RPMI8226 (cell line): Measurements from ENCODE around the gene KIZ.
"Not testable (repeated sequence)": the region's sequence is repeated elsewhere in the genome, so short reads cannot be mapped to it uniquely, and the experiment has no call there.

ENCODE experiments used
- DNase-seq: peaks from one replicate; pipeline ENCODE4 v3.0.0-alpha.2; 2015

Gene KIZ

GRCh38 chr20:21230686-21231085 is 104.8 kb downstream of the KIZ start:
- DNase-seq: no peak

GRCh38 chr20:21232546-21233280 is 106.8 kb downstream of the KIZ start:
- DNase-seq: no peak

DNA sequence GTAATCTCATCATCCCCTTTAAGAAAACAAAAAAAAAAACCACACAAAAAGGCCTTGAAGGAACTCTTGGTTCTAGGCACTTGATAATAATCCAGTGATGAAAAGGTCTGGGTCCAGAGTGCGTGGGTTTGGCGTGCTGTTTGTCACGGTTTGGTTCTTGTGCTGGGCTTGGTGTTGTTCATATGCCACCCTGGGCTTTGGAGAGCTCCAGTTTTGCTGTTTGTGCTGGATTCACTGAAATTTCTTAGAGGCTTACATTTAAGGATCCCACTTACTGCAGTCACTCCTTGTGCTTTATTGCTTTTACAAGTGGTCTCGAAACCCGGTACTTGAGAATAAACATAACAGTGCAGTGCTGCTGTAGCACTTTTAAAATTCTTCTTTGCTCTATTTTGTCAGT is 108.4 kb downstream of the KIZ start:
- DNase-seq: no peak

DNA sequence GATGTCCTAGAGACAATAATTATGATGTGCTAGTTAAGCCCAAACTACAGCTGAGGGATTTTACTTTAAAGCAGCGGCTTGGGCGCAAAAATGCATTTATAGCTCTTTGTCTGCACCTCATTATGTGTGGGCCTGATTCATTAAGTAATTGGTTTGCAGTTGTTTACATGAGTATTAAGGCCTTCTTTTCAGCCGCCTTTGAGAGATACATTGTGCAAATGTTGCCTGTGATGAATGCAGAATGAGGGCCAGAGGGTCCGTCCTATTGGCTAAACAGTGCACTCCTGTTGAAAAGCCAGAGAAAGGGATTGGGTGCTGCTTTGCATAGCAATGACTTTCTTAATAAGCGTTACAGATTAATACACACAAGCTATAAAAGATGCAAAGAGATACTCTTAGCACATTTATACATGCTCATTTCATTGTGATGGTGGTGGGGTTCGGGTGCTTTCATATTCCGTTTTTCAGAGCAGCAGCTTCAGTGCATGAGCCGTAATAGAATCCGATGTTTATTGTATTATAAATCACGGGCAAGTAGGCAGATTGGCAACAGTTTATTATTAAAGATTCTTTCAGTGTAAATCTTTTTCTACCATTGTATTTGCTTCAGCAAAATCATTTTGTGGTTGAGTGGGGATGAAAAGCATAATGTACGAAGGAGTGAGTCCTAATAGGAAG is 109.1 kb downstream of the KIZ start:
- no peak for DNase-seq

DNA sequence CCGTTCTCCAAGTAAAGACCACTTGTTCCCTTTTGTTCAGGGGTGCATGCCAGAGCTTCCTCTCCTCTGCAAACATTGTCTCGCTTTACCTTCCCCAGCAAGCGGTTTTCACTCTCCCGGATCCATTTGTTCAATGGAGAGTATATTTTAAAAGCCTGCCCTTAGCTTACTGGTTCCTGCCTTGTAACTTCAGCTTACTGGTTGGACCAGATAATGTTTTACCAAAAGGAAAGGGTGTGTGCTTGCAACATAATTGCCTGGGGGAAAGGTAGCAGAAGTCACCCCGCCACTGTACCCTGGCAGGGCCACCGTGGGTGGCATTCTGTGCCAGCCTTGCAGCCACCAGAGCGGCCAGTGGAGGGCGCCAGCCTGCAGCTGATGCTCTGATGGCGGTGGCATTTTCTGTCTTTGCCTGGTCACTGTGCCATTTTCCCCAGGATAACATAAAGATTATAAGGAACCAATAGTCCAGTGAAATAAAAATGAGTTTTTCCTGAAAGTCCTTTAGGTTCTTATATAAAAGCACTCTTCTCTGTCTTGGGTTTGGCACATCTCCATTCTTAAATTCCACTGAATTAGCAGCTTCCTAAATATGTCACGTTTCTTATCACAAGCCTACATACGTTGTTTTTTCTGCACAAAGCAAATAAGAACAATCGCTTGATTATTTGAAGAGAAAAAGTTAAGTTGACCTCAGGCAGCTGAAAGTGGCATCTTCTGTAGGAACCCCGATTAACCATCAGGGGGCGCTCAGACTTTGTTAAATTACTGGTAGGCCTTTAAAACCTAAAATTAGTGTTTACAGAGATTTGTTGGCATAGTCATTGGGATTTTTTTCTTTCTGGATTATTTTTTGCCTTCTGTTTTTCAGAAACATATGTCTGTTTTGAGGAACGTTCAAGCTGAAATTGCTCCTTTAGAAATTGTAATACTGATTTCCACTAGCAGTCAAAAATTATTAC is 109.9 kb downstream of the KIZ start:
- DNase-seq: peak; percentile 64

- no peak for DNase-seq
Observed at GRCh38 chr20:21237956-21238799, 112.3 kb downstream of the KIZ start.

DNA sequence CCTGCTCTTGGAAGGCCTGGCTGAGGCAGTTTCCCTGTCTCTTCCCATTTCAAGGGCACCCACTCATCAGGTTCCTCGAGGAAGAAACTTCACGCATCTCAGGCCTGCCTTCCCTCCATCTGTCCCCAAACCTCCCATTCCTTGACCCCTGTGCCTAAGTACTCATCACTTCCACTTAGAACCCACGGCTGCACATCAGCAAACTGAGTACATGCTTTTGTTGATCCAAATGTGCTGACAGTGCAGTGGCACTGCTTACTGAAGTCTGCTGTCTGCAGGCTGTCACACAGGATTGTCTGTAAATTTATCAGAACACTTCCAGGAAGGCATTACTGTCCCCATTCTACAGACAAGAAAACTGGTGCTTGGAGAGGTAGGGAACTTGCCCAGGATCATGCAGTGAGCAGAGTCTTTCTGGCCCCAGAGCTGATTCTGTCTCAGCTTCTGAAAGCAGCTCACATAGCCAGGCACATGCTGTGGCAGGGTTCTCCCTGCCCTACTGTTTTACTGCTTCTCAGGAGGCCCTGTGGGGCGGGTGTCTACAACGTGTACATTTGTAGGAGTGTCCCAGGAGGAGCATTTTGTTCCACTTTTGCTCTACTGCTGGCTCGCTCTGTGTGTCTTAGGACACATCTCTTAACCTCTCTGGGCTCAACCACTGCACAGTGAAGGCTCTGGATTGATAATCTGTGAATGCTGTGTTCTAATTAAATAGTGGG is 113.1 kb downstream of the KIZ start:
- DNase-seq: no peak

- DNase-seq: no peak
Observed at GRCh38 chr20:21240394-21240793, 114.5 kb downstream of the KIZ start.

DNA sequence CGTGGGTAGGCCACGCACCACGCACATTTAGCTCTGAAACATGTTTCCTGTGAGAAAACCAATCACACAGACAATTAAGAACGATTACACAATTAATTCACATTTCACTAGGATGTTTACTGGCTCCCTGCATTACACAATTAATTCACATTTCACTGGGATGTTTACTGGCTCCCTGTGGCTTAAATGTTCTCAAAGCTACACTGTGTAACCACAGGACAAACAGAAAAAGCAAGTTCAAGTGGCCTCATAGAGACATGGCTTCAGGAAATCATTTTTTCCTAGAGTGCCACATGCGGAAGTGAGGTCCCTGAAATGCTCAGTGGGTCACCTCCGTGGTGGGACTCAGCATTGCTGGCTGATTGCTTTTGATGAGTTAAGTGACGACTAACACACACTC is 115.5 kb downstream of the KIZ start:
- DNase-seq: no peak

DNA sequence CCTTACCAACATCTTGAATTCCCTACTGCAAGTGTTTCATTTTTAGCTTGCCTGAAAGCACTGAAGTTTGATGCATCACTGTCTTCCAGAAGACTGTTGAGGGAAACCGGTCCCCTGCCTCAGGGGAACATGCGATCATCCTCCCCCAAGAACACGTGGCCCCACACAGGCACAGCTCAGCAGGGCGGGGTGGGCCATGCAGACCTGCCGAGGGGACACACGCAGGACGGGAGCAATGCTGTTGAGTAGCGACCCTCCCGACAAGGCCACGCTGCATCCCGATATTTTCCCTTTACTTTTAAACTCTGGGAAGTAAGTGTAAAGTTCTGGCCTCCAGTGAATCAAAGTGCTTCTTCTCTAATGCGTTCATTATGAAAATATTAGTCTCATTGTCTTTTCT is 117.9 kb downstream of the KIZ start:
- no peak for DNase-seq

GRCh38 chr20:21244808-21245207 is 118.9 kb downstream of the KIZ start:
- DNase-seq: no peak

- no peak for DNase-seq
Observed at GRCh38 chr20:21246161-21246560, 120.3 kb downstream of the KIZ start.

DNA sequence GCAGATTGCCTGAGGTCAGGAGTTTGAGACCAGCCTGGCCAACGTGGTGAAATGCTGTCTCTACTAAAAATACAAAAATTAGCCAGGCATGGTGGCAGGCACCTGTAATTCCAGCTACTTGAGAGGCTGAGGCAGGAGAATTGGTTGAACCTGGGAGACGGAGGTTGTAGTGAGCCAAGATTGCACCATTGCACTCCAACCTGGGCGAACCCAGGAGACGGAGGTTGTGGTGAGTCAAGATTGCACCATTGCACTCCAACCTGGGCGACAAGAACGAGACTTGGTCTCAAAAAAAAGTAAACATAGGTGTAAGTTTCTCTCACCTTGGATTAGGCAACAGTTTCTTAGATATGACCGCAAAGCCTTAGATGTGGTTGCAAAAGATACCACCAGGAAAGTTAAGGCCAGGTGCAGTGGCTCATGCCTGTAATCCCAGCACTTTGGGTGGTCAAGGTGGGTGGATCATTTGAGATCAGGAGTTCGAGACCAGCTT is 121.8 kb downstream of the KIZ start:
- DNase-seq: not testable (repeated sequence)

DNA sequence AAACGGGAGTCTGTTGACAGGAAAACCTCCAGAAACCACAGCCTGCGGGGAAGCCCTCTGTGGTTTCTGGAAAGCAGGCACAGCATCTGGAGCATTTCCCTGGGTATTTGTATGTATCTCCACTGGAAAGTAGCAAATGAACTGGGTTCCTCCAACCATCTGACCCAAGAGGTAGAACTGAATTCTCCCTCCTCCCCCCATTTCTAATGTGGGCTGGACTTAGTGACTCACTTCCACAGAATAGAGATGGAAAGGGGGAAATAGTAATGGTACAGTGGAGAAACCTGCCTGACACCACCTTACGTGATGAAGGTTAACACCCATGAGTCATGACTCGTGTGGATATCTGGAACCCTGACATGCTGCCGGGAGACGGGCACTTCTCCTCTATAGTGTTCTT is 125.4 kb downstream of the KIZ start:
- DNase-seq: no peak

GRCh38 chr20:21257192-21257591 is 131.3 kb downstream of the KIZ start:
- no peak for DNase-seq

- DNase-seq: no peak
Observed at GRCh38 chr20:21258411-21258810, 132.5 kb downstream of the KIZ start.

DNA sequence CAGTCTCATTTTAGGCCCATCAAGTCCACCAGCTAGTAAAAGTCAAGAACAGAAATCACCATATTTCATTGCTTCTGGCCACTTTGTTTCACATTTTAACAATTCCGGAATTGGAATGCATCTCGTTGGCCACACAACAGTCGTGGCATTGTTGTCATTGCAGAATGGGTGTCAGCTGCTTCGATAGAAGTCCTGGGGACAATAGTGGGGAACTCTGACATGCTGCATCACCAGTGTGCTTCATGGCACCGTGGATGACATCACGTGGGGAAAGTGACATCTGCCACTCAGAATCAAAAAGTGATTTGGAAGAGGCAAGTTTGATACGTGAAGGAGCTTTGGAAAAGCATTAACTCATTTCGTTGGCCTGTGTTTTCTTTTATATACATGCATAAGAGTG is 133.5 kb downstream of the KIZ start:
- no peak for DNase-seq

DNA sequence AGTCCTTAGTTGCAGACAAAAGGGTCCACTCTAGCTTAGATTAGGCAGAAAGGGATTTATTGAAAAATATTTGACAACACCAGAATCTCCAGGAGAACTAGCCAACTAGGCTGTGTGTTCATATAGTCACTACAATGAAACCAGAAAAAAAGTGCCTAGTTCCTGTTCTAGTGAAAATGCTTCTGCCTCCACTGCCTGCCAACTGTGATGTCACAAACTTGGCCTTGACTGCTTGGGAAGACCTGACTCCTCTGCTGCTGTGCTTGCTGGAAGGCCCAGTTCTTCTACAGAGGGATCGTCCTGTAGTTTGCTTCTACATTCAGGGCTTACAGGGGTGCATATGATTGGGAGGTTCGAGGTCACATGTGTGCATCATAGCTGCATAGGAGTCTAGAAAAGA is 136.9 kb downstream of the KIZ start:
- no peak for DNase-seq

DNA sequence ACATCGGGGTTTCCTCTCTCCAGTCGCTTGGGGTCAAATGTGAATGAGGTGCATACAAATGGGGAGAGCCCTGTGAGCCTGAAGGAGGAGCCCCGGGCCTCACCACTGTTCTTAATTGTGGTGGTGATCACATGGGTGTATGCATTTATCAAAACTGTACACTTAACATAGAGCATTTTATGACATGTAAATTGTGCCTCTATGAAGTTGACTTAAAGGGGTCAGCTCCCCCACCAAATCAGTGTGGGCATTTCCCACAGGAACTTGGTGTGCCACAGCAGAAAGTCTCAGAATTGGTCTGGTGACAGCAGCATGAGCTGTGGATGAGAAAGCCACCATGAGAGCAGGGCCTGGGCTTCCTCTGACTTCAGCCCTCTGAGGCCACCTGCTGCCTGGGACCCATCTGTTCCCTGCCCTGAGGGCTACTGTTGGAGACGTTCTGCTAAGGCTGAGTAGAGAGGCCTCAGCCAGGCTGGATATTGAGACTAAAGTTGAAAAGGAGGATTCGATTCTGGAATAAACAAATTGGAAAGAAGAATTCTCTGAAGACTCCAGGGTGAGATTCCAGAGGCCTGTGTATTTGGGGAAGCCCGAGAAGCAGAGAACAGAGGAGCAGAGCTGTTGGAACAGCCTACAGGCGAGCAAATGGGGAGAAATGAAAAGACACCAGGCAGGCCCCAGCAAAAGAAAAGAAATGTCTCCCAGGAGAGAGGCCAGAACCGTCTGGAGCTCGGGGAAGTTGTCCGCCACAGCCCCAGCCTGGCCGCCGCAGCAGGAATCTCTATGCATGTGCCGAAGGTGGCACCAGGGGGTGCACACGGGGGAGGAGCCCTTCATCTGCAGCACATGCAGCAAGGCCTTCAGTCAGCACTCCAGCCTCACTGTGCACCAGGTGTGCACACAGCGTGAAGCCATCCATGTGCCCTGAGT is 139.6 kb downstream of the KIZ start:
- DNase-seq: no peak

DNA sequence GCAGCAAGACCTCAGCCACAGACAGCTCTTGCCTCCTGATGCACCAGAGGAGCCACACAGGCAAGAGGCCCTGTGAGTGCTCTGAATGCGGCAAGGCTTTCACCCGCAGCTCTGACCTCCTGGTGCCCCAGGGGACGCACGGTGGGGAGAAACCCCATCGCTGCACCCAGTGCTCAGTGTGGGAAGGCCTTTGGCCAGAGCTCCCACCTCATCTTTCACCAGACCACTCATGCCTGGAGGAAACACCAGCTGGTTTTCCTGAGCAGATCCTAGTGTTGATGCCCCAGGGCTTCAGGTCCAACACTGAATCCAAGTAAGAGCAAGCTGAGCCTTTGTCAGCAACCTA is 140.3 kb downstream of the KIZ start:
- DNase-seq: no peak

DNA sequence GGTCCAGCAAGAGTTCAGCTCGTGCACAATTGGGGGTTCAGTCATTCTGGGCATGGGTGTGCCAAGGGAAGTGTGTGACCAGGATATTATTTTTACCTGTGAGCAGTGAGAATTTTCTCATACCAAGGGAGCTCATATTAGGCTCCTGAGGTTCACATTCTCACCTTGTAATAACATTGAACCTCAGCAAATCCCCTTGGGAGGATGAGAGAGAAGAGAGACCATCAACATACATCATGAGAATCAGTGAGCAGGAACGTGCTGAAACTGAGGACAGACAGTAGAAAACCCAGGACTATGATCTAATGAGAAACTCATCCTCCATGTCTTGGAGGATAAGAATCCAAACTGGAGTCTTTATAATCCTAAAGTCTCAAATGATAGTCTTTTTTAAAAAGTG is 143.9 kb downstream of the KIZ start:
- DNase-seq: no peak
